ENCODE measurements around the gene FIGNL2. TPM values are rescaled to one million over a fixed set of nuclear protein-coding genes. Genes with fewer than 3 reads are reported as not detected.
A peak's percentile ranks its signal among the peaks of the same experiment; 100 is the strongest.

FIGNL2 gene
- total RNA-seq, 4 donors from 2014 or later = 0.16 to 0.40 (median 0.32) TPM

DNA sequence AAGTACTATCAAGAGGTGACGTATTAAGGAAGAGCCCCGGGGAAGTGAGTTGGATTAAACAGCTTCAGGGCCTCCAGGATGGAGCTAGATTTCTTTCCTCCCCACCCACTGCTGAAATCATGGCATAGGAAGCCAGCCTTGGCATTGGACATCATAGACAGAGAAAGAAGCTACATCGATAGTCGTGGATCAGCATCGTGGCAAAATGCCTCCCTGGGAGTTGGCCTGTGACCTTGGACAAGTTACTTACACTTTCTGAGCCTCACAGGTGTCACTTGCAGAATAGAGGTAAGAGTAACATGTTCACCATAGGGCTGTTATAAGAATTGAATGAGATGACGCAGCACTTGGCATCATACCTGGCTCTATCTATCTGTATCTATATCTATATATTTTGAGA is 45.3 kb upstream of the FIGNL2 start:
- Histone ChIP-seq H3K27me3 (no peaks in the 10 kb centered on the region), H3K4me3 (no peak overlapping the region), H3K9me3 (no peaks in the 10 kb centered on the region), H3K36me3 (no peaks in the 10 kb centered on the region), H3K4me1 (peaks cover 11% of the 10 kb centered on the region), H3K27ac (no peak overlapping the region)
- 73% methylated on average over 6 of the region's 6 CpGs for WGBS
- TF ChIP-seq POLR2AphosphoS5 (IDR thresholded peaks at IDR 0.05) (no peak), POLR2A (IDR thresholded peaks at IDR 0.05) (no peak), EP300 (IDR thresholded peaks at IDR 0.05) (no peak)
- TF ChIP-seq, protein P1, sequence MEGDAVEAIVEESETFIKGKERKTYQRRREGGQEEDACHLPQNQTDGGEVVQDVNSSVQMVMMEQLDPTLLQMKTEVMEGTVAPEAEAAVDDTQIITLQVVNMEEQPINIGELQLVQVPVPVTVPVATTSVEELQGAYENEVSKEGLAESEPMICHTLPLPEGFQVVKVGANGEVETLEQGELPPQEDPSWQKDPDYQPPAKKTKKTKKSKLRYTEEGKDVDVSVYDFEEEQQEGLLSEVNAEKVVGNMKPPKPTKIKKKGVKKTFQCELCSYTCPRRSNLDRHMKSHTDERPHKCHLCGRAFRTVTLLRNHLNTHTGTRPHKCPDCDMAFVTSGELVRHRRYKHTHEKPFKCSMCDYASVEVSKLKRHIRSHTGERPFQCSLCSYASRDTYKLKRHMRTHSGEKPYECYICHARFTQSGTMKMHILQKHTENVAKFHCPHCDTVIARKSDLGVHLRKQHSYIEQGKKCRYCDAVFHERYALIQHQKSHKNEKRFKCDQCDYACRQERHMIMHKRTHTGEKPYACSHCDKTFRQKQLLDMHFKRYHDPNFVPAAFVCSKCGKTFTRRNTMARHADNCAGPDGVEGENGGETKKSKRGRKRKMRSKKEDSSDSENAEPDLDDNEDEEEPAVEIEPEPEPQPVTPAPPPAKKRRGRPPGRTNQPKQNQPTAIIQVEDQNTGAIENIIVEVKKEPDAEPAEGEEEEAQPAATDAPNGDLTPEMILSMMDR (IDR thresholded peaks at IDR 0.05) = no peak
- DNase-seq (ENCODE audit: low spot score in 2 of 2) = no peak

DNA sequence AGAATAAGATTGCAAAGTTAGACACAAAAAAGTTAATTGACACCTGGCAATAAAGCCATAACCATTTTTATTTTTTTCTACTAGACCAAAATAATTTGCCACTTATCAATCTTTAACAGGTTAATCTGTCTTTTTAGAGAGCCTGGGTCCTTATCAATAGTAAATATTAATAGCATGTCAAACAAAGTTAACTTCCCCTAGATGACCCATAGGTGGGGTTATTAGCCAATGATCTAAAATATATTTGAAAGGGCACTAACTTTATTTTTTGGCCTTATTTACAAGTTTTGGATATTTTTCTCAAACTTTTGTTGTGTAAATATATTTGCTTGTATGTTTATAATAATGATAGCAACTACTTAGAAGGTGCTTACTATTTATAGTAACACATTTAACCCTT is 43.3 kb upstream of the FIGNL2 start:
- Histone ChIP-seq H3K9me3 (no peaks in the 10 kb centered on the region), H3K27me3 (no peaks in the 10 kb centered on the region), H3K4me1 (peaks cover 3% of the 10 kb centered on the region), H3K27ac (no peak overlapping the region), H3K4me3 (no peak overlapping the region), H3K36me3 (no peaks in the 10 kb centered on the region)
- no peak for DNase-seq (ENCODE audit: low spot score in 2 of 2)
- TF ChIP-seq POLR2A (IDR thresholded peaks at IDR 0.05) = no peak
- TF ChIP-seq, protein P1 (IDR thresholded peaks at IDR 0.05) = peak in 1 of 2 donors; percentile 30
- no peak for TF ChIP-seq POLR2AphosphoS5 (IDR thresholded peaks at IDR 0.05)

DNA sequence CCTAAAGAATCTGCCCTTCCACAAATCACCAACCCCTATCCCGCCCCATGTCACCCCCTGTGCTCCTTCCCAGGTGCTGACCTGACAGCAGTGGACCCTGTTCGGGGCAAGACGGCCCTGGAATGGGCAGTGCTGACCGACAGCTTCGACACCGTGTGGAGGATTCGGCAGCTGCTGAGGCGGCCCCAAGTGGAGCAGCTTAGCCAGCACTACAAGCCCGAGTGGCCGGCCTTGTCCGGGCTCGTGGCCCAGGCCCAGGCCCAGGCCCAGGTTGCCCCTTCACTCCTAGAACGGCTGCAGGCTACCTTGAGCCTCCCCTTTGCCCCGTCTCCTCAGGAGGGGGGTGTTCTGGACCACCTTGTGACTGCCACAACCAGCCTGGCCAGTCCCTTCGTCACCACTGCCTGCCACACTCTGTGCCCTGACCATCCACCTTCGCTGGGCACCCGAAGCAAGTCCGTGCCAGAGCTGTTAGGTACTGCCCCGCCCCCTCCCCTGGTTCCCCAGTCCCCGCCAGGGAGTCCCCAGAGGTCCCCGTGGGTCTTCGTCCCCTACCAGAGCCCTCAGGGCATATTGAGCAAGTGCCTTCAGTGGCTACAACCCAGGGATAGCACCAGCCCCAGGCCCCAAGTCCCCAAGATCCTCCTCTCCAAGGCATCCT is 42.1 kb upstream of the FIGNL2 start:
- no peak overlapping the region for H3K4me3 ChIP-seq
- WGBS = 96% methylated on average over 8 of the region's 22 CpGs
- H3K27ac ChIP-seq = no peak overlapping the region
- H3K9me3 ChIP-seq = no peaks in the 10 kb centered on the region
- no peaks in the 10 kb centered on the region for H3K36me3 ChIP-seq
- DNase-seq (ENCODE audit: low spot score in 2 of 2) = peak in 1 of 2 donors; percentile 74
- TF ChIP-seq POLR2A (IDR thresholded peaks at IDR 0.05) (no peak), POLR2AphosphoS5 (IDR thresholded peaks at IDR 0.05) (no peak), EP300 (IDR thresholded peaks at IDR 0.05) (no peak)
- peaks cover 12% of the 10 kb centered on the region for H3K4me1 ChIP-seq
- H3K27me3 ChIP-seq = no peaks in the 10 kb centered on the region

DNA sequence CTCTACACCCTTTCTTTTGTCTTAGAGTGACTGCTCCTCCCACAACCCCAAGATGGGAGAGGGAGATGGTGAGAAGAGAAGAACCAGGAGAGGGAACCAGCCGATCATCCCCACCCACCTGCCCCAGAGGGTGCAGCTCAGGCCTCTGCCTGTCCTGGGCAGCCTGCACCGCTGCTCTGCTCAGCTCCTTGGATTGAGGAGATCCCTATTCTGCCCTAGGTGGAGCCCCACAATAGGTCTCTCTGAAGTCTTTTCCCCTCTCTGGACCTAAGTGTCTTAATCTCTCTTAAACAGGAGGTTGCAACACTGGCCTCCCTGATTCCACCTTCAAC is 41.6 kb upstream of the FIGNL2 start:
- no peak for DNase-seq (ENCODE audit: low spot score in 2 of 2)
- Histone ChIP-seq H3K4me3 (no peak overlapping the region), H3K4me1 (peaks cover 15% of the 10 kb centered on the region), H3K27ac (no peak overlapping the region), H3K9me3 (no peaks in the 10 kb centered on the region), H3K36me3 (no peaks in the 10 kb centered on the region), H3K27me3 (no peaks in the 10 kb centered on the region)
- WGBS = 82% methylated on average over 2 of the region's 2 CpGs
- TF ChIP-seq POLR2AphosphoS5 (IDR thresholded peaks at IDR 0.05) (no peak), EP300 (IDR thresholded peaks at IDR 0.05) (no peak)

DNA sequence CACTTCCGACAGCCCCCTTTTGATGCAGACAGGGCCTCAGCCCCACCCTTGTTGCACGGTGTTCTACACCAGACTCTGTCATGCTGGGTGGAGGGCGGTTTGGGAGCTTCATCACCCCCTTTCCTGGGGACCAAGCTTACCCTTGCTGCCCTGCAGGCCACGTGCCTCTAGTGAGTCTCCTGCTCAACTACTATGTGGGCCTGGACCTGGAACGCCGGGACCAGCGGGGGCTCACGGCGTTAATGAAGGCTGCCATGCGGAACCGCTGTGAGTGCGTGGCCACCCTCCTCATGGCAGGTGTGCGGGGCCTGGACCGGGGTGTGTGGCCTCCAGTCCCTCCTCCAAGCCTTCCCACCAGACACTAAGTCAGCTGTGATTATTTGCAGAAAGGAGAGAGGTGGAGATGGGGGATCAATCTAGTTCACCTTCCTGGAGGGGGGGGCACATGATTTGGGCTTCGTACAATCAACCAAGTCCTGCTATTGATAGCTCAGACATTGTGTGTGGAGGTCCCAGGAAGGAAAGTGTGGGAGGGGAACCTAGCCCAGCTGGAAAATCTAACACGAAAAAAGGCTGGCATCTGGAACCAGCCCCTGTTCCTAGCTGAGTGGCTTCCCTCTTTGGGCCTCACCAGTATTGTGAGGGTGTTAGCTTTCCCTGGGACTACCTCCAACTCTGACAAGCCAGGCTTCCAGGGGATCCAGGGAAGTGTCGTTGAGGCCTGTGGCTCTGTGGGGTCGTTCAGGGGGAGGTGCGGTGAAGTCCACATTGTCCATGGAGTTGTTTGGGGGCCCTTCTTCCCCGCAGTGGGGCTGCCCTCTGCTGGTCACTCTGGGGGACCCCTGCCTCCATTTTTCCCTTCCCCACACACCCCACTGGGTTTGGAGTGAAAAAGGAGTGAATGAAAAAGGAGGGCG is 41.0 kb upstream of the FIGNL2 start:
- H3K27ac ChIP-seq = no peak overlapping the region
- no peak for DNase-seq (ENCODE audit: low spot score in 2 of 2)
- H3K4me3 ChIP-seq = no peak overlapping the region
- no peaks in the 10 kb centered on the region for H3K27me3 ChIP-seq
- peaks cover 15% of the 10 kb centered on the region for H3K4me1 ChIP-seq
- WGBS = 89% methylated on average over 13 of the region's 21 CpGs
- no peaks in the 10 kb centered on the region for H3K36me3 ChIP-seq
- H3K9me3 ChIP-seq = no peaks in the 10 kb centered on the region
- TF ChIP-seq POLR2AphosphoS5 (IDR thresholded peaks at IDR 0.05) (no peak), POLR2A (IDR thresholded peaks at IDR 0.05) (no peak), EP300 (IDR thresholded peaks at IDR 0.05) (no peak)
- TF ChIP-seq, protein P1 (IDR thresholded peaks at IDR 0.05) = no peak
